Pancreas (tissue), 10 donors: ENCODE measurements around the gene SCN5A. TPM values are rescaled to one million over a fixed set of nuclear protein-coding genes. Genes with fewer than 3 reads are reported as not detected.

Experiments
- ATAC-seq, 4 donors: fragments of 200-7000 bp; cut with Tn5 transposase; one replicate each; pipeline versions ENCODE4 v1.8.0 to v1.9.1; 2020; ENCODE audit warnings: mild to moderate bottlenecking in 4 of 4, moderate library complexity in 4 of 4
- DNase-seq, 6 donors: peaks; one replicate each; pipeline ENCODE4 v3.0.0-alpha.2; 2020
- FAIRE-seq: peaks from 2 replicates; lab custom pipeline; 2012; peaks lifted over from hg19 to GRCh38; lab: Jason Lieb, UNC
- H3K27ac ChIP-seq, 4 donors: fragments of 200-600 bp; sonication (generic); 1 replicate in 3 of 4; 2 replicates in 1 of 4; pipeline versions ENCODE4 v1.5.0 to v1.8.0; 2020
- H3K27me3 ChIP-seq, 4 donors: fragments of 200-600 bp; one replicate each; pipeline ENCODE4 v1.8.0; 2021
- H3K36me3 ChIP-seq, 3 donors: fragments of 200-600 bp; sonication (generic) in 1 of 3; one replicate each; pipeline versions ENCODE4 v1.5.0 to v1.8.0; 2020 to 2021
- H3K4me1 ChIP-seq, 3 donors: fragments of 200-600 bp; one replicate each; pipeline ENCODE4 v1.8.0; 2021
- H3K4me3 ChIP-seq, 4 donors: fragments of 200-600 bp; sonication (generic) in 2 of 4; one replicate each; pipeline versions ENCODE4 v1.5.0 to v1.8.0; 2020 to 2021
- H3K9me3 ChIP-seq, 4 donors: fragments of 200-600 bp; one replicate each; pipeline ENCODE4 v1.8.0; 2021
- CTCF ChIP-seq, 4 donors: fragments of 200-600 bp; sonication (generic) in 3 of 4; IDR thresholded peaks; one replicate each; pipeline versions ENCODE4 v1.5.0 to v1.8.0; 2021; ENCODE audit warnings: antibody characterized with exemption in 4 of 4
- WGBS, 2 donors: extraction: QIAGEN DNeasy Blood & Tissue Kit; methylation state at CpG; one replicate each; pipeline ENCODE4 v1.1.7; 2013; 5-methylcytosine and 5-hydroxymethylcytosine counted together
- intact Hi-C, 3 donors: fragments of 100-400 bp; cut with DNase I; formaldehyde crosslinking; loops; one replicate each; pipeline versions ENCODE4 v1.11.1 to v1.14.2; 2022
- polyA plus RNA-seq, 2 donors: library from polyadenylated mRNA; stranded (reverse); fragments of 200-250 nt; gene quantifications; one replicate each; pipeline ENCODE4 v1.2.3, GENCODE V29; 2013
- total RNA-seq, 6 donors: library from RNA; stranded (reverse); fragmentation: NEBNext Ultra II Directional in 4 of 6; extraction: Animal tissue kit (Norgen Biotek cat#: 25700) in 4 of 6; gene quantifications; one replicate each; pipeline versions ENCODE4 v1.2.1 to v1.2.4, GENCODE V29; 2021 to 2023
- donor health status: healthy with polysubstance abuse.
- donor health status: DM: no; HTN: no; CAD: no; lungs with moderate emphysema.
- donor health status: DM: no; HTN: no; CAD: no.
- donor health status: control.
- donor health status: control.
- donor health status: Bipolar disorder and iron deficiency.
- donor health status: DM: yes; HTN: yes; CAD: no.
- donor health status: DM: no; HTN: no; CAD: no.
- donor health status: DM: no; HTN: no; CAD: no.
- donor health status: DM: yes; HTN: yes; CAD: no.

The SCN5A gene
- total and polyA plus RNA-seq, 8 donors, result 0.07 to 0.39 (median 0.26) TPM; not detected in 1

- Histone ChIP-seq H3K4me1 (peaks cover 5 to 6% (median 6%) of the 10 kb centered on the region in 3 donors), H3K9me3 (no peaks in the 10 kb centered on the region), H3K27me3 (peaks cover 0 to 23% (median 2%) of the 10 kb centered on the region in 4 donors), H3K4me3 (peak overlapping the region; percentile 1 to 56 (median 36)), H3K36me3 (no peaks in the 10 kb centered on the region), H3K27ac (no peak overlapping the region)
- no peak for TF ChIP-seq CTCF (IDR thresholded peaks at IDR 0.05)
- intact Hi-C loops, result no loop called here
- DNase-seq (peak in 1 of 6 donors; percentile 73), ATAC-seq (no peak), FAIRE-seq (no peak)
- WGBS, 2 donors, result 9 to 12% methylated on average over 39 to 56 of the region's 56 CpGs
These were observed 608 bp downstream of the SCN5A start for GRCh38 chr3:38648659-38649499.

- Histone ChIP-seq H3K36me3 (no peaks in the 10 kb centered on the region), H3K4me1 (peaks cover 5 to 6% (median 6%) of the 10 kb centered on the region in 3 donors), H3K9me3 (no peaks in the 10 kb centered on the region), H3K27me3 (peaks cover 0 to 23% (median 2%) of the 10 kb centered on the region in 4 donors), H3K4me3 (no peak overlapping the region), H3K27ac (no peak overlapping the region)
- no peak for TF ChIP-seq CTCF (IDR thresholded peaks at IDR 0.05)
- ATAC-seq (no peak), FAIRE-seq (no peak), DNase-seq (no peak)
- intact Hi-C loops, result no loop called here
- 88 to 89% methylated on average over 7 of the region's 7 CpGs for WGBS, 2 donors
These were observed 1.3 kb downstream of the SCN5A start for GRCh38 chr3:38648024-38648658.

GRCh38 chr3:38647217-38647970, 2.1 kb downstream of the SCN5A start:
- ATAC-seq (no peak), DNase-seq (no peak), FAIRE-seq (no peak)
- no peak for TF ChIP-seq CTCF (IDR thresholded peaks at IDR 0.05)
- H3K36me3 ChIP-seq, result no peaks in the 10 kb centered on the region
- H3K9me3 ChIP-seq, result no peaks in the 10 kb centered on the region
- no peak overlapping the region for H3K4me3 ChIP-seq
- intact Hi-C loops, result no loop called here
- WGBS, 2 donors, result 78 to 85% methylated on average over 7 of the region's 7 CpGs
- peaks cover 0 to 23% (median 2%) of the 10 kb centered on the region in 4 donors for H3K27me3 ChIP-seq
- H3K4me1 ChIP-seq, result peaks cover 5 to 6% (median 6%) of the 10 kb centered on the region in 3 donors
- H3K27ac ChIP-seq, result no peak overlapping the region

- ATAC-seq, result no peak
- intact Hi-C loops, result no loop called here
- no peaks in the 10 kb centered on the region for H3K36me3 ChIP-seq
- no peak for FAIRE-seq
- H3K4me1 ChIP-seq, result peaks cover 5 to 6% (median 6%) of the 10 kb centered on the region in 3 donors
- H3K27ac ChIP-seq, result no peak overlapping the region
- WGBS, 2 donors, result 50 to 60% methylated on average over 3 of the region's 3 CpGs
- no peak for TF ChIP-seq CTCF (IDR thresholded peaks at IDR 0.05)
- H3K9me3 ChIP-seq, result no peaks in the 10 kb centered on the region
- H3K4me3 ChIP-seq, result no peak overlapping the region
- H3K27me3 ChIP-seq, result peaks cover 0 to 20% (median 2%) of the 10 kb centered on the region in 4 donors
- no peak for DNase-seq
These were observed 2.9 kb downstream of the SCN5A start for GRCh38 chr3:38646630-38647029.
